HL-60/S4 treated with phorbol 12-myristate 13-acetate at 8.2 ng/mL for 4 days and 3 days (cell line): Measurements from ENCODE around the gene TAOK3.
"Not testable (repeated sequence)": the region's sequence is repeated elsewhere in the genome, so short reads cannot be mapped to it uniquely, and the experiment has no call there.

Source experiments
- in situ Hi-C: fragments of 300-500 bp; cut with MboI; formaldehyde crosslinking; loops from 2 replicates; pipeline ENCODE4 v1.15.0; 2022; ENCODE audit warnings: low sequenced_read_pairs

TAOK3 gene

DNA sequence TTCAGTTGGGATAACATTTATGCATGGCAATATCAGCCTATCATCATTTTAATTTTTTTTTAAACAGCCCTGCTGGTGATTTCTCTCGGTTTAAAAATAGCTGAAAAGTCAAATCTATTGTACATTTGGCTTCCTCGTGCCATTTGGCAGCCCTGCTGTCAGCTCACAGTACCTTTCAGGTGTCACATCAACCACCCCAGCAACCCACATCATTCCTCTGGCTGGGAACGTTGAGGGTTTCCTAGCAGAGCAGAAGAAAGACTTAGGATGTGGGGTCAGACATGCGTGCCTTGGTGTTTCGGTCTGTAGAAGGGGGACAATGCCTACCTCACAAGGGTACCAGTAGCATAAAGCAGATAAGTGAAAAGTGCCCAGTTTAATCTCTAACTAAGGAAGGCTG is 221.0 kb downstream of the TAOK3 start:
- in situ Hi-C loops: no loop called here

DNA sequence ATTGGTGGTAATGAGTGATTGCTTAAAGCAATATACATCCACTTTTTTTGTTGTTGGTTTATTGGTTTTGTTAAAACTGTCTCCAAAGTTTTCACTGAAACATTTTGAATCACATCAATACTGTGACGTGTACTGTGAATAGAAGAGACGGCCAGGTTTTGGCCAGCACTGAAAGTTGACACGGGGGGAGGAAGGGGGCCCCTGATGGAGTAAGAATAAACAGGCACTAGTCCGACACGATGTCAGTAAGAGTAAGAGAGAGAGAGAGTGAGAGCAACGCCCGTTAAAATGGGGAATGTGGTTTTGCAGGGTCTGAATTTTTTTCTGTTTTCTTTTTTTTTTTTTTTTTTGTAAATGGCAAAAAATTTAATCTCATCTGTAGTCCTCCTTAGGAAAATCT is 222.1 kb downstream of the TAOK3 start:
- in situ Hi-C loops: no loop called here

DNA sequence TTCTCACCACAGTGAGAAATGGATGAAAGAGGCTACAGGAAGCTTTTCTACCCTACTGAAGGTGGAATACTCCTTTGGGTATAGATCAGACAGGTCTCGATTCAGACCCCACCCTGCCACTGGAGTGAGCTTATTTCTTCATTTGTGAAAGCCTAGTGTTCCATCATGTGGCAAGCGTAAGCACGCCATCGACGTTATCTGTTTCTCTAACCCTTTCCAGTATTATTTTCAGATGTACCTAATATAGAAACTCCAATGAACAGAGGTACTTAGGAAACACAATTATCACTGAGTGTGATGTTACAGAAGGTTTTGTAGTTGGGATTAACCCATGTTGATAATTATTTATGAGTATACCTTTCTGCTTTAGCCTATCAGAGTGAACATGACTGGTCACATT is 224.4 kb downstream of the TAOK3 start:
- in situ Hi-C loops: no loop called here

DNA sequence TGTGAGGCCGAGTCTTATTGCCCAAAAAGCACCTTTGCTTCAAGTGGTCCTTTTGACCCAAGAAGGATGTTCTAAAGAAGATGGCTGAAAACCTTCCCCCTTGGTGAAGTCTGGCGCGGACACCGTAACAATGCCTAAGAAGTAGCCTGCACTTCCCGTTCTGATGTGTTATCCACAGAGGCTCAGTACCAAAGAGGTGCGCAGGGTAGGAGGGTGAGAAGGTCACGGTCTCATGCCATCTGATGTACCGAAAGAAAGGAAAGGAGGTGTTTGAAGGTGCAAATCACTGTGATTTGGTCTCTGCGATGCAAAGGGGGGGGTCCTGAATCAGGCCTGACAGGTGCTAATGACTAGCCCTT is 226.9 kb downstream of the TAOK3 start:
- in situ Hi-C loops: no loop called here

DNA sequence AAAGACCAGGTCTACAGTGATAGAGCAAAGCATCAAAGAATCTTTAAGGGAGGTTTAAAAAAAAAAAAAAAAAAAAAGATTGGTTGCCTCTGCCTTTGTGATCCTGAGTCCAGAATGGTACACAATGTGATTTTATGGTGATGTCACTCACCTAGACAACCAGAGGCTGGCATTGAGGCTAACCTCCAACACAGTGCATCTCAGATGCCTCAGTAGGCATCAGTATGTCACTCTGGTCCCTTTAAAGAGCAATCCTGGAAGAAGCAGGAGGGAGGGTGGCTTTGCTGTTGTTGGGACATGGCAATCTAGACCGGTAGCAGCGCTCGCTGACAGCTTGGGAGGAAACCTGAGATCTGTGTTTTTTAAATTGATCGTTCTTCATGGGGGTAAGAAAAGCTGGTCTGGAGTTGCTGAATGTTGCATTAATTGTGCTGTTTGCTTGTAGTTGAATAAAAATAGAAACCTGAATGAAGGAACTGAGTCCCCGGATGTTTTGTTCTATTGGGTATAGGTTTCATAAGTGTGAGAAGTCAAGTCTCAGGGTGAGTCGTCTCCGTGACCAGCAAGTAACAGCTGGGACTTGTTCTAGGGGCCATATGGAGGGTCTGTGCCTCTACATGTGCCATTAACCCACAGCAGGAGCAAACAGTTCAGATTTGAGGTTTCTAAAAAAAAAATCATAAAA is 227.5 kb downstream of the TAOK3 start:
- in situ Hi-C loops: no loop called here

DNA sequence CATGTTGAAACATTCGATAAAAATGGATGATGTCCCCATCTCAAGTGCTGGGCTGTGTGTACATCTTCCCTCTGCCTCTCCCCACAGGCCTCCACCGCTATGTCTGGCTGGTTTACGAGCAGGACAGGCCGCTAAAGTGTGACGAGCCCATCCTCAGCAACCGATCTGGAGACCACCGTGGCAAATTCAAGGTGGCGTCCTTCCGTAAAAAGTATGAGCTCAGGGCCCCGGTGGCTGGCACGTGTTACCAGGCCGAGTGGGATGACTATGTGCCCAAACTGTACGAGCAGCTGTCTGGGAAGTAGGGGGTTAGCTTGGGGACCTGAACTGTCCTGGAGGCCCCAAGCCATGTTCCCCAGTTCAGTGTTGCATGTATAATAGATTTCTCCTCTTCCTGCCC is 228.2 kb downstream of the TAOK3 start:
- in situ Hi-C loops: no loop called here

DNA sequence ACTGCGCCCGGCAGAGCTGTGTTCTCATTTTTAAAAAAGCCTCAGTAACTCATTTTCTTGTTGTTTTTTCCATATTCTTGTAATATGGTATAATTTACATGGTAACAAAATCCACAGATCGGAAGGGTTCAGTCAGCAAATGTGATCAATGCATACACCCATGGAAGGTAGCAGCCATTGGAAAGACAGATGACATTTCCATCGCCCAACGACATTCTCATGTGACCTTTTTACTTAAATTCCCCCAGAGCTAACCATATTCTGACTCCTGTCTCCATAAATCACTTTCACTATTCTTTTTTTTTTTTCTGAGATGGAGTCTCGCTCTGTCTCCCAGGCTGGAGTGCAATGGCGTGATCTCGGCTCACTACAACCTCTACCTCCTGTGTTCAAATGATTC is 231.9 kb downstream of the TAOK3 start:
- in situ Hi-C loops: no loop called here

DNA sequence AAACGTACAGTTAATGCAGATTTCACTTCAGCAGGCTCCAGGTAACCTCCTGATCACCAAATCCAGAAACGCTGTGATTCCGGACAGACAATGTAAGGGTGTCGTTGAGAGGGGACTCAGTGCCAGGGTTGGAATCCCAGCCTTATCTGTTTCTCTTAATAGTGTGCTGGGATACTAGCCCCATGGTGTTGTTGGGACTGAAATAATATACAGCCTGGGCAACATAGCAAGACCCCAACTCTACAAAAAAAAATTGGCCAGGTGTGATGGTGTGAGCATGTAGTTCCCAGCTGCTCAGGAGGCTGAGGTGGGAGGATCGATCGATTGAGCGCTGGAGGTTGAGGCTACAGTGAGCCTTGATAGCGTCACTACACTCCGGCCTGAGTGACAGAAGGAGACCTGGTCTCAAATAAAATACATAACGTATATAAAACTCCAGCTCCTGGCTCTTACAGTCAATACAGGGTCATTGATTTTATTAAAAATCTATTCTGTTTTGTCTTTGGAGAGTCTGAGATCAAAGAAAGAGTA is 235.5 kb downstream of the TAOK3 start:
- in situ Hi-C loops: no loop called here

DNA sequence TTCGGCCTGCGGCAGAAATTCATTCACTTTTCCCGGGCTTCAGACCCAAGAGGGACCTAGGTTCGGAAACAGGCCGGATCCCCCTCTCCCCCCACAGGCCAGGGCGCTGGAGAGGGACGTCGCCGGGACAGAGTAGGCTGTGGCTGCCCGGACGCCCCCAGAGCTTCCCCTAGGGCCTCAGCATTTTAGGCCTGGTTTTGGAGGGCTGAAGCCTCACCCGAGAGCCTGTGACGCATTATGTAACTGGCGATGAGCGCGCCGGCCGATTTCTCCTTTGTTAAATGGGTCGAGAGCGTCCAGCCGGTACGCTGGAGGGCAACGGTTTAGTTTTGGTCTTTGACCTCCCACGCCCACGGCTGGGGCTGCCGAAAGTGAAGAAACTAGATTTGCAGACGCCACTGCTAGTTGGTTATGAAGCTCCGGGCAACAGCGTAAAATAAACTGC is 236.1 kb downstream of the TAOK3 start:
- in situ Hi-C loops: no loop called here

DNA sequence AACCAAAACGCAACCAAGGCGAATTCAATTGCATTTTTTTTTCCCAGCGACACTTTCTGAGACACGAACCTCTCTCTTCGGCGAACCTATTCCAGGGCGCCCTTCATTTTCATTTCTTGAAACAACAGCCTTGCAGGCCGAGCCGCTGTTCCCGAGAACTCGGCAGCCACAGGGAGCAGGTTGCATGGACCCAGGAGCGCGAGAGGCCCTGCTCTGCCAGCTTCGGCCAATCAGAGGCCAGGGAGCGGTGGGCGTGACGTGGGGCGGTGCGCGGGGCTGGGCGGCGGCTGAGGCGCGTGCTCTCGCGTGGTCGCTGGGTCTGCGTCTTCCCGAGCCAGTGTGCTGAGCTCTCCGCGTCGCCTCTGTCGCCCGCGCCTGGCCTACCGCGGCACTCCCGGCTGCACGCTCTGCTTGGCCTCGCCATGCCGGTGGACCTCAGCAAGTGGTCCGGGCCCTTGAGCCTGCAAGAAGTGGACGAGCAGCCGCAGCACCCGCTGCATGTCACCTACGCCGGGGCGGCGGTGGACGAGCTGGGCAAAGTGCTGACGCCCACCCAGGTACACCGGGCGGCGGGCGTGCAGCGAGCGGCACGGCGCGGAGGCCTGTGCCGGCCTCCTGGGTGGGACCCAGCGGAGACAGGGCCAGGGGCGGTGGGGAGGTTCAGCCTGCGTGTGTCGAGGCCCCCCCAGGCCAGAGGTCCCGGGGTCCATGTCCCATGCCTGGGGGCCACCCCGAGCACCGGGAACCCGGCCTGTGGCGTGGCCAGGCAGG is 236.7 kb downstream of the TAOK3 start, which contains the start of gene PEBP1:
PEBP1 (plus strand) TSS at position 337 of the 771 bp plus-strand sequence; CDS start at position 423, 86 bp downstream.
- in situ Hi-C loops: no loop called here

DNA sequence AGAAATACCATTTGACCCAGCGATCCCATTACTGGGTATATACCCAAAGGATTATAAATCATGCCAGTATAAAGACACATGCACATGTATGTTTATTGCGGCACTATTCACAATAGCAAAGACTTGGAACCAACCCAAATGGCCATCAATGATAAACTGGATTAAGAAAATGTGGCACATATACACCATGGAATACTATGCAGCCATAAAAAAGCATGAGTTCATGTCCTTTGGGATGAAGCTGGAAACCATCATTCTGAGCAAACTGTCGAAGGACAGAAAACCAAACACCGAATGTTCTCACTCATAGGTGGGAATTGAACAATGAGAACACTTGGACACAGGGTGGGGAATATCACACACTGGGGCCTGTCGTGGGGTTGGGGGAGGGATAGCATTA is 243.3 kb downstream of the TAOK3 start:
- in situ Hi-C loops: not testable (repeated sequence)

DNA sequence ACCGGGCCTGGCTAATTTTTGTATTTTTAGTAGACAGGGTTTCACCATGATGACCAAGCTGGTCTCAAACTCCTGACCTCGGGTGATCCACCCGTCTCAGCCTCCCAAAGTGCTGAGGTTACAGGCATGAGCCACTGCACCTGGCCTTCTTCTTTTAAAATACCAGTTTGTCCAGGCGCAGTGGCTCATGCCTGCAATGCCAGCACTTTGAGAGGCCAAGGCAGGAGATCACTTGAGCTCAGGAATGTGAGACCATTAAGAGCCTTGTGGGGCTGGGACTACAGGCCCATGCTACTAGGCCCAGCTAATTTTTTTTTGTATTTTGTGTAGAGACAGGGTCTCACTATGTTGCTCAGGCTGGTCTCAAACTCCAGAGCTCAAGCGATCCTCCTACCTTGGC is 244.8 kb downstream of the TAOK3 start:
- in situ Hi-C loops: no loop called here

DNA sequence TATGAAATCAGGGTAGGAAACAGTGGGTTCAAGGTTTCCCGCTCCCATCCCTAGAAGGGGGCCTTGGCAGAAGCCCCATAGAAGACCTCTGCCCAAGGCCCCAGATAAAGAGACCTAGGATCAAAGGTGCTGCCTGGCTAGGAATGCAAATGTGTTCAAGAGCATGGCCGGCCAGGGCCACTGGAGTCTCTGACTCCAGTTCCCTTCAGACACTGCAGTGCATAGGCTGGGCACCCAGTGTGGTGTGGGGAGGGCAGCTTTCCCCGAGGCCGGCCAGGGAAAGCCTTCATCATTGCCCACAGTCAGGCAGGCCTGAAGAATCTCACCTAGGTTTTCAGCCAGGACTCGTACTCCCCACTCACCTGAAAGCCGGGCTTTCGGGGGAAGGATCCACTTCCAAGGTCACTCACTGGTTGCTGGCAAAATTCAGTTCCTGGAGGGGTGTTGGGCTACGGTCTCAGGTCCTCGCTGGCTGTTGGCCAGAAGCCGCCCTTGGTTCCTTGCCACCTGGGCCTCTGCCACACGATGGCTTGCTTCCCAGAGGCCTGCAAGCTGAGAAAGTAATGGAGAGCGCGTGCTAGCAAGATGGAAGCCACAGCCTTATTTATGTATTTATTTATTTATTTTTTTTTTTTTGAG is 246.5 kb downstream of the TAOK3 start:
- in situ Hi-C loops: no loop called here

DNA sequence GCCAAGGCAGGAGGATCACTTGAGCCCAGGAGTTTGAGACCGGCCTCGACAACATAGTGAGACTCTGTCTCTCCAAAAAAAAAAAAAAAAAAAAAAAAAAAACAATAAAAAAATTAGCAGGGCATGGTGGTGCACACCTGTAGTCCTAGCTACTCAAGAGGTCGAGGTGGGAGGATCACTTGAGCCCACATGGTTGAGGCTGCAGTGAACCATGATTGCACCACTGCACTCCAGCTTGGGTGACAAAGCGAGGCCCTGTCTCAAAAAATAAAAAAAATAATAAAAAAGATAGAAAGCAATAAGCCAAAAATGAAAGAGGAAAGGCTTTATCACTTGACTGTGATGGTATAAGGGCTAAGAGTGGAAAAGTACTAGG is 247.0 kb downstream of the TAOK3 start:
- in situ Hi-C loops: no loop called here

DNA sequence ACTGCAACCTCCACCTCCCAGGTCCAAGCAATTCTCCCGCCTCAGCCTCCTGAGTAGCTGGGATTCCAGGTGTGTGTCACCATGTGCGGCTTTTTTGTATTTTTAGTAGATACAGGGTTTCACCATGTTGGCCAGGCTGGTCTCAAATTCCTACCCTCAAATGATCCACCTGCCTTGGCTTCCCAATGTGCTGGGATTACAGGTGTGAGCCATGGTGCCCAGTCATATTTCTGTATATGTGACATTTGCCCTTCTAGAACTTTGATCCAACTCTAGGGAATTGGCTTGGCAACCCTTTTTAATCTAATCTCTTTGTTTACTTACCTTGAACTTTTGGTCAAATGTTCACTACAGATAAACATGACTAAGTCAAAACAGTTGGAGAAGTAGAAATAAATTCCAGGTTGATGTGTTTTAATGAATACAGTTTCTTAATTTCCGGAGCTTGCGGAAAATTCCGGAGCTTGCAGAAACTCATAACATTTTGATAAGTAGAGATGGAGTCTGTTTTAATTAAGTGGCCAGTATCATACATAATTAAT is 248.3 kb downstream of the TAOK3 start:
- in situ Hi-C loops: no loop called here

DNA sequence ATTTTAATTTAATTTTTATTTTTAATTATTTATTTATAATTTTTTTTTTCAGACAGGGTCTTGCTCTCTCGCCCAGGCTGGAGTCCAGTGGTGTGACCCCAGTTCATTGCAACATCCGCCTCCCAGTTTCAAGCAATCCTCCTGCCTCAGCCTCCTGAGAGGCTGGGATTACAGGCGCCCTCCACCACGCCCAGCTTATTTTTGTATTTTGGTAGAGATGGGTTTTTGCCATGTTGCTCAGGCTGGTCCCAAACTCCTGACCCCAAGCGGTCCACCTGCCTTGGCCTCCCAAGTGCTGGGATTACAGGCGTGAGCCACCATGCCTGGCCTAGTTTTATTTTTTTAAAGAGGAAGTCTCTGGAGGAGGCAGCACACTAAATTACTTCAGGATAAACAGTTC is 250.4 kb downstream of the TAOK3 start:
- in situ Hi-C loops: no loop called here

DNA sequence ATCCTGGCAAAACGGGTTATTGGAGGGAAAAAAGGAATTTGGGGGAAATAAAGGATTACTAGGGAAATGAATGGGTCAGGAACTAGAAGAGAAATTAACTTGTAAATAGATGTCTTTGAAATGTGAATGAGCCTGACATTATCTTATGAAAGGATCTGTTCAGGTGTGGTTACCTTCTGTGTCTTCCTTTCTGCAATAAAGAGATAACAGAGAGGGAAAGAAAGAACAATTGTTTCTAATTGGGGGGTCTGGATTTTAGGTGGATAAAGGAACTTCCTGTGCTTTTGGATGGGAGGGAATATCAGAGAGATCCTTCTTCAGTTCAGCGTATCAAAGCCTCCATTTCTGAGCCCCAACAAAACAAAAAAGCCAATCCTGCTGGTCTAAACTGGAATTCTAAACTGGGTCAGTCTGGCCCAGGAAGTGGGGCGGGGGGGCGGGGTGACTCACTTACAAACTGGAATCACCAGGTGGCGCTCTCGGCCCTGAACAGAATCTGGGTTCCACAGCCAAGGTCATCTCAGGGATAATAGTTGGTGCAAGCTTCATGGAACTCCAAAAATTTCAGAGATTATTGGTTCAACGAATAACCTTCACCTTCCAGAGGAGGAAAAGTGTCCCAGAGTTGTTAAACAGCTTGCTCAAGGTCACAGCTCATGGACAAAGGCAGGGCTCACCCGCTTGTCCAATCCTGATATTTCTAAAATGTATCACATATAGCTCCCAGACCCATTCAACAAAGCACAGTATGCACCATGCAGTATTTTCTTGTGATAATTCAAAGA is 251.9 kb downstream of the TAOK3 start:
- in situ Hi-C loops: no loop called here

DNA sequence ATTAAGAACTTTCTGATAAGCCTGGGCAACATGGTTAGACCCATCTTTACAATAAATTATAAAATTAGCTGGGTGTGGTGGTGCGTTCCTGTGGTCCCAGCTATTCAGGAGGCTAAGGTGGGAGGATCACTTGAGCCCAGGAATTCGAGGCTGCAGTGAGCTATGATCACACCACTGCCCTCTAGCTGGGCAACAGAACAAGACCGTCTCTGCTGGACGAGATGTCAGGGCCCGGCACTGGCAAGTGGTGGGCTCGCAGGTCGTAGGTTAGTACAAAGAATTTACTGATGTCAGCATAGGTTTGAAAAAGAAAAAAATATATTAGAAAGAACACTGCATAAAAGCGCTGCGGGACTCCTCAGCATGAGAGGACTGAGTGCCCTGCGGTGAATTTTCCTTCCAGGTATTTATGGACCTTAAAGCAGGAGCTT is 253.2 kb downstream of the TAOK3 start:
- in situ Hi-C loops: no loop called here

DNA sequence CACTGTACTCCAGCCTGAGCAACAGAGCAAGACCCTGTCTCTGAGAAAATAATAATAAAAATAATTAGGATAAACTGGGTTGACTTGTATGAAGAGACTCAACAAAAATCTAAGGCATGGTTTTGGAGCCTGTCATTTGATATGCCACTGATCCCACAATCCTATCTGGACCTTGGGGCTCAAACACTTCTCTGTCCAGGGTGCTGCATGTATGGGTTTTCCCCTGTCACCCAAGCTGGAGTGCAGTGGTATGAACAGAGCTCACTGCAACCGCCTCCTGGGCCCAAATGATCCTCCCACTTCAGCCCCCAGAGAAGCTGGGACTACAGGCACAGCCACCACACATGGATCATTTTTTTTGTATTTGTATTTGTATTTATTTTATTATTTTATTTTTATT is 263.6 kb downstream of the TAOK3 start:
- in situ Hi-C loops: no loop called here

DNA sequence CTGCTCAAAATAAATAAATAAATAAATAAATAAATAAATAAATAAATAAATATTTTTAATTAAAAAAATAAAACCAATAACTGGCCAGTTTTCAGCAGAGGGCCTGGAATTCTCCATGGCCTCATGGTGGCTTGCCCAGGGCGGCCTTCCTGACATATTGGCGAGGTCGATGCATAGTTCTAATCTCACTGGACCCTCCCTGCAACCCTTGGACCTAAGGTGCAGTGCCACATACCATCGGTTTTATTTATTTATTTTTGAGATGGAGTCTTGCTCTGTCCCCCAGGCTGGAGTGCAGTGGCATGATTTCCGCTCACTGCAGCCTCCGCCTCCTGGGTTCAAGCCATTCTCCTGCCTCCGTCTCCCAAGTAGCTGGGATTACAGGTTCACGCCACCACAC is 265.0 kb downstream of the TAOK3 start:
- in situ Hi-C loops: no loop called here

DNA sequence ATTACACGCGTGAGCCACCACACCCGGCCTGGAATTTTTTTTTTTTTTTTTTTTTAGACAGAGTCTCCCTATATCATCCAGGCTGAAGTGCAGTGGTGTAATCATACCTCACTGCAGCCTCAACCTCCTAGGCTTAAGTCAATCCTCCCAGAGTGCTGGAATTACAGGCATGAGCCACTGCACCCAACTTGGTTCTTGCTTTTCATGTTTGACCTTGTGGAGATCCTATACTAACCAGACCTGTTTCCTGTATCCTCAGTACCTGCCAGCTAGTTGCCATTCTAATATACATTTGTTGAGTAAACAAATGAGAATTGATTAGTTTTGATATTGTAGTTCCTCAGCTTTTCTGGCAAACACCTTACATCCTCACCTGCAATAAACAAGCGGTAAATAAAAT is 265.7 kb downstream of the TAOK3 start:
- in situ Hi-C loops: no loop called here
